ENCODE results near the gene EFNA5.

EFNA5 gene

DNA sequence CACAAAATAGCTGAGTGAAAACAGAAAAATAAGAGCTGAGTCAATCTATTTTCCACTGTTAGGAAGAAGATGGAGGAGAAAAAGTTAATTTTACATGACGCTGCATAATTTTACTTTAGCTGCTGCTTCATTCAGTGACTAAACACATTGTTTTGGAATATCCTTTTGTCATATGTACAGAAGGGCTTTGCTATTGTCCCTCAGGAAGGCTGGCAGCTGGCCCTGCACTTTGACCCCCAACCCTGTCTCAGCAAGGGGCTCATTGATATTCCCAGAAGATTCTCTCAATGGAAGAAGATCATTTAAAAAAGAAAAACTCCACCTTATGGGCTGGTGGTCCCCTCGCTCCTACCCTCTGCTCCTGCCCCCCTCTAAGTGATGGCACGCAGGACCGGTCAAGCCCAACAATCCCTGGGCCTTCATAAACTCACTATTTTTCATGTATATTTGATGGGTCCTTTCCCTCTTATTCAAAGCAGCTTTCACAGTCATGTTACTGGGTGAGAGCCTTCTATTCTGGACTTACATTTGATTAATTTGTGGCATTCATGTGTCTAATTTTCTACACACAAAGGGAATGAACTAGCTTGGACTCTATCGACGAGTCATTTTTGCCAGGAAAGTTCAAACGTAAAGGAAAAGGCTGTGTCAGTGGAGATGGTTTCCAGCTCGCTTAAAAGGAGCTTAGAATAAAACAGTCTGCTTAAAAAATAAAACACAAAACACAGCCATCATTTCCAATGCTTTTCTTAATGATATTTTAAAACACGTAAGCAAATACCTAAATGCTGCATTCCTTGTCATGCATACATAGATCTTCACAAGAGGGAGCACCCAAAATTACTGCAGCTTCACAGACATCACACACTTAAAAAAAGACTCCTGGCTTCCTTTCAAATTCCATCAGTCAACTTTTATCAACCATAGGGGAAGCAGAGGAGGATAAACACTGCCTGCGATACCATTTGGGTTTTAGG lies 104.7 kb downstream of the EFNA5 start:
- Mint-ChIP-seq H3K4me3 (no peak overlapping the region), H3K9me3 (ENCODE audit: low read depth) (no peaks in the 10 kb centered on the region), H3K27ac (no peak overlapping the region), H3K36me3 (no peaks in the 10 kb centered on the region), H3K27me3 (peaks cover 7% of the 10 kb centered on the region), H3K4me1 (ENCODE audit: low read depth) (peaks cover 6% of the 10 kb centered on the region)

- Mint-ChIP-seq H3K36me3 (no peaks in the 10 kb centered on the region), H3K27ac (no peak overlapping the region), H3K27me3 (peaks cover 7% of the 10 kb centered on the region), H3K9me3 (ENCODE audit: low read depth) (no peaks in the 10 kb centered on the region), H3K4me1 (ENCODE audit: low read depth) (no peaks in the 10 kb centered on the region), H3K4me3 (no peak overlapping the region)
Observed at GRCh38 chr5:107564931-107565372, 105.8 kb downstream of the EFNA5 start.

- H3K4me1 Mint-ChIP-seq (ENCODE audit: low read depth): no peaks in the 10 kb centered on the region
- peaks cover 7% of the 10 kb centered on the region for H3K27me3 Mint-ChIP-seq
- no peak overlapping the region for H3K27ac Mint-ChIP-seq
- H3K36me3 Mint-ChIP-seq: no peaks in the 10 kb centered on the region
- no peak overlapping the region for H3K4me3 Mint-ChIP-seq
- no peaks in the 10 kb centered on the region for H3K9me3 Mint-ChIP-seq (ENCODE audit: low read depth)
Observed at GRCh38 chr5:107563959-107564544, 106.7 kb downstream of the EFNA5 start.

DNA sequence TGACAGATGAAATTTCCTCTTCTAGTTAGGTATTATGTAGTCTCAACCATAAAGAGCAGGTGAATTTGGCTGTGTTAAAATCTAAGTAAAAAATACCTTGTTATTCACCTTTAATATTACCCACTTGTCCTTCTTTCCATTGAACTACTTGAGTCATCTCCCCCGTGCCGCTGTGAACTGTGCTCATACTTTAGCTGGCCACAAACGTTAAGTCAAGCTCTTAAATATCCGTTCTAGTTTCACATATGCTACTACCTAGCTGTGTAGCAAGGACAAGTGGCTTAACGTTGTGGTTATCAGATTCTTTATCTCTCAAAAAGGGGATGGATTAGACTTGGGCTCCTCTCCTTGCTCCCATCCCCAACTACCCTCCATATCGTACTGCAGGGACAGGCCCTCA lies 110.4 kb downstream of the EFNA5 start:
- no peaks in the 10 kb centered on the region for H3K4me1 Mint-ChIP-seq (ENCODE audit: low read depth)

GRCh38 chr5:107558823-107559375 lies 111.8 kb downstream of the EFNA5 start:
- Mint-ChIP-seq H3K4me1 (ENCODE audit: low read depth) (no peaks in the 10 kb centered on the region), H3K4me3 (no peak overlapping the region), H3K9me3 (ENCODE audit: low read depth) (no peaks in the 10 kb centered on the region), H3K36me3 (no peaks in the 10 kb centered on the region), H3K27ac (no peak overlapping the region), H3K27me3 (peaks cover 4% of the 10 kb centered on the region)

More for the DNA sequence above, 110.4 kb downstream of the EFNA5 start:
- H3K9me3 Mint-ChIP-seq (ENCODE audit: low read depth): no peaks in the 10 kb centered on the region
- peaks cover 6% of the 10 kb centered on the region for H3K27me3 Mint-ChIP-seq
- no peak overlapping the region for H3K4me3 Mint-ChIP-seq
- no peaks in the 10 kb centered on the region for H3K36me3 Mint-ChIP-seq
- no peak overlapping the region for H3K27ac Mint-ChIP-seq

GRCh38 chr5:107557051-107557658 lies 113.6 kb downstream of the EFNA5 start:
- H3K36me3 Mint-ChIP-seq: no peaks in the 10 kb centered on the region
- no peak overlapping the region for H3K4me3 Mint-ChIP-seq
- H3K27me3 Mint-ChIP-seq: peaks cover 1% of the 10 kb centered on the region
- H3K4me1 Mint-ChIP-seq (ENCODE audit: low read depth): no peaks in the 10 kb centered on the region
- H3K9me3 Mint-ChIP-seq (ENCODE audit: low read depth): no peaks in the 10 kb centered on the region
- H3K27ac Mint-ChIP-seq: no peak overlapping the region

DNA sequence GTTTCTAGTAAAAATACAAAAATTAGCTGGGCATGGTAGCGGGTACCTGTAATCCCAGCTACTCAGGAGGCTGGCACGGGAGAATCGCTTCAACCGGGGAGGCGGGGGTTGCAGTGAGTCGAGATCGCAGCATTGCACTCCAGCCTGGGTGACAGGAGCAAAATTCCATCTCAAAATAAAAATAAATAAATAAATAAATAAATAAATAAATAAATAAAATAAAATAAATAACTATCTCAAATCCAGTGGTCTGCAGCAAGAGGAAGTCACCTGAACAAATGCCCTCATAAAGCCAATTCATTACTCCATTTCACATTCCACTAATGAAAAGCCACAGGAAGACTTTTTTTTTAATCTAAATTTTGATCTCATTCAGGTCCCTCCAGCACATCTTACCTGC lies 114.2 kb downstream of the EFNA5 start:
- Mint-ChIP-seq H3K9me3 (ENCODE audit: low read depth) (no peaks in the 10 kb centered on the region), H3K4me3 (no peak overlapping the region)

GRCh38 chr5:107555425-107556090 lies 115.2 kb downstream of the EFNA5 start:
- H3K9me3 Mint-ChIP-seq (ENCODE audit: low read depth): no peaks in the 10 kb centered on the region
- no peaks in the 10 kb centered on the region for H3K4me1 Mint-ChIP-seq (ENCODE audit: low read depth)

More for the DNA sequence above, 114.2 kb downstream of the EFNA5 start:
- H3K27me3 Mint-ChIP-seq: no peaks in the 10 kb centered on the region
- H3K4me1 Mint-ChIP-seq (ENCODE audit: low read depth): no peaks in the 10 kb centered on the region
- no peaks in the 10 kb centered on the region for H3K36me3 Mint-ChIP-seq
- no peak overlapping the region for H3K27ac Mint-ChIP-seq

GRCh38 chr5:107554776-107555424 lies 115.8 kb downstream of the EFNA5 start:
- Mint-ChIP-seq H3K27me3 (no peaks in the 10 kb centered on the region), H3K4me1 (ENCODE audit: low read depth) (no peaks in the 10 kb centered on the region), H3K27ac (no peak overlapping the region), H3K9me3 (ENCODE audit: low read depth) (no peaks in the 10 kb centered on the region), H3K36me3 (no peaks in the 10 kb centered on the region), H3K4me3 (no peak overlapping the region)

More at GRCh38 chr5:107555425-107556090, 115.2 kb downstream of the EFNA5 start:
- Mint-ChIP-seq H3K36me3 (no peaks in the 10 kb centered on the region), H3K4me3 (no peak overlapping the region), H3K27ac (no peak overlapping the region), H3K27me3 (no peaks in the 10 kb centered on the region)

DNA sequence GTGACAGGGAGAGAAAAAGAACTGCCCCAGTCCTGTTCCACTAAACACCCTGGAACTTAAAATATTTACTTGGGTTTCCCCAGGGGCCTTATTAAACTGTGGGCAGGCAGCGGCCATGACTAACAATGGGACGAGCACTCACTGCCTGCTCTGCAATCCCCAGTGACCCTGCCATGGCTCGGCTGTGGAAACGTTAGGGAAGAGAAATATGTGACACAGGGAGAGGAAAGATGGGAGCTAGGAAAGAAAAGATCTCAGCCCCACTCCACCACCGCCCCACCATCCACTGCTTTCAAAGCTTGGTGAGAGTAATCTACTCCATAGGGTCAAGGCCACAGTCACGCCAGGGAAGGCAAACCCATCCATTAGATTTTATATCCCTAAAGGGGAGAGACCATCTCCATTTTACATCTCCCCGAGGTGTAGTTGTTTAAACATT lies 117.6 kb downstream of the EFNA5 start:
- no peaks in the 10 kb centered on the region for H3K9me3 Mint-ChIP-seq (ENCODE audit: low read depth)
- no peaks in the 10 kb centered on the region for H3K36me3 Mint-ChIP-seq
- no peaks in the 10 kb centered on the region for H3K4me1 Mint-ChIP-seq (ENCODE audit: low read depth)
- H3K4me3 Mint-ChIP-seq: no peak overlapping the region
- H3K27me3 Mint-ChIP-seq: no peaks in the 10 kb centered on the region
- H3K27ac Mint-ChIP-seq: no peak overlapping the region

- no peaks in the 10 kb centered on the region for H3K4me1 Mint-ChIP-seq (ENCODE audit: low read depth)
- H3K27me3 Mint-ChIP-seq: no peaks in the 10 kb centered on the region
- H3K9me3 Mint-ChIP-seq (ENCODE audit: low read depth): no peaks in the 10 kb centered on the region
- no peak overlapping the region for H3K27ac Mint-ChIP-seq
- no peak overlapping the region for H3K4me3 Mint-ChIP-seq
- no peaks in the 10 kb centered on the region for H3K36me3 Mint-ChIP-seq
Observed at GRCh38 chr5:107551088-107551487, 119.6 kb downstream of the EFNA5 start.

DNA sequence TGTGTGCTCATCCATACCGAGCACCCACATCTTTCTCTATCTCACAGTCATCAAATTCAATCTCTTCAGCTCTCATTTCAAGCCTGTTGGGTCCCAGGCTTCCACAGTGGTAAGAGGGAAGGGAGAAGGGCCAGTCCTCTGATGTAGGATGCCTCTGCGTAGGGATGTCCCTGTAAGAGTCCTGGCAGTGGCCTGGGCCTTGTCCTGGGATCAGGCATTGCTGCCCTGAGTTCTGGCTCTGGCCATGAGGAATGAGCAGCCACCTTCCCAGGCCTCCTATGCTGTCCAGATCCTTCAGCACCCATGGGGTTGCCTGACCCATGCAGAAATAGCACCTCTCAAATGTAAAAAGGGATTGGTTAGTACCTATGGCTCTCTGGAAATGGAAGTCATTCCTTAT lies 121.2 kb downstream of the EFNA5 start:
- Mint-ChIP-seq H3K9me3 (ENCODE audit: low read depth) (no peaks in the 10 kb centered on the region), H3K27ac (no peak overlapping the region), H3K36me3 (no peaks in the 10 kb centered on the region), H3K4me3 (no peak overlapping the region), H3K4me1 (ENCODE audit: low read depth) (no peaks in the 10 kb centered on the region), H3K27me3 (no peaks in the 10 kb centered on the region)

DNA sequence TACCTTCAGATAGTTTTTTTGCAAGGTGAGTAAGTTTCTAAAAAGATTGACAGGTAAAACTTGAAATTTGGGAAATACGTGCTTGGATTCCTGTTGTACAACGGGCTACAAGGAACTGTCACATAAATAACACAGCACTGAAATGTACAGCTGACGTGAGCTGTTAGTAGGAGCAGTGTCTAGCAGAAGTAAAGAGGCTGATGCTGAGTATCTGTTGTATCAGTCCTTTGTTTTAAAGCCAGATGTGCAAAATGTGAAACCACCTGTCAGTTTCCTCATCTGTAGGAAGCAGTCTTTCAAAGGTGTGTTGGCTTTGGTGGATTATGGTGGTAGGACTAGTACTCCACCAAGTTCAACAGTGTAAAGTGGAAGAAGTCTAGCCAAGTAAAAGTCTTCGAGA lies 122.3 kb downstream of the EFNA5 start:
- Mint-ChIP-seq H3K9me3 (ENCODE audit: low read depth) (no peaks in the 10 kb centered on the region), H3K27ac (no peak overlapping the region), H3K27me3 (no peaks in the 10 kb centered on the region), H3K36me3 (no peaks in the 10 kb centered on the region), H3K4me1 (ENCODE audit: low read depth) (no peaks in the 10 kb centered on the region), H3K4me3 (no peak overlapping the region)

GRCh38 chr5:107546719-107547118 lies 124.0 kb downstream of the EFNA5 start:
- Mint-ChIP-seq H3K36me3 (no peaks in the 10 kb centered on the region), H3K4me1 (ENCODE audit: low read depth) (no peaks in the 10 kb centered on the region), H3K4me3 (no peak overlapping the region), H3K27ac (no peak overlapping the region), H3K9me3 (ENCODE audit: low read depth) (no peaks in the 10 kb centered on the region), H3K27me3 (no peaks in the 10 kb centered on the region)

Data from activated naive CD8-positive, alpha-beta T cell (primary cell).